ENCODE measurements around the gene CLEC20A.

GRCh38 chr1:178434899-178435435, 61.8 kb downstream of the CLEC20A start:
- no peak for TF ChIP-seq CTCF (IDR thresholded peaks at IDR 0.05; ENCODE audit: control extremely low read depth in 1 of 3, insufficient read depth in 1 of 3, low read depth in 1 of 3, low read length in 3 of 3)
- no peak for TF ChIP-seq JUND (IDR thresholded peaks at IDR 0.05; ENCODE audit: low read length)
- no peak for TF ChIP-seq CHD1 (IDR thresholded peaks at IDR 0.05; ENCODE audit: low read depth, low read length)
- no peak for TF ChIP-seq POLR2AphosphoS5 (IDR thresholded peaks at IDR 0.05; ENCODE audit: low read depth, low read length)
- TF ChIP-seq SRF (IDR thresholded peaks at IDR 0.05; ENCODE audit: low read depth, low read length): no peak
- TF ChIP-seq KDM5A (IDR thresholded peaks at IDR 0.05; ENCODE audit: low read length): no peak
- no peak for TF ChIP-seq ATF2 (IDR thresholded peaks at IDR 0.05; ENCODE audit: low read length)
- no peak for TF ChIP-seq POLR2A (IDR thresholded peaks at IDR 0.05; ENCODE audit: control extremely low read depth in 1 of 2, low read depth in 2 of 2, low read length in 2 of 2)
- TF ChIP-seq POU5F1 (IDR thresholded peaks at IDR 0.05; ENCODE audit: low read depth, low read length): no peak
- no peak for TF ChIP-seq EP300 (IDR thresholded peaks at IDR 0.05; ENCODE audit: borderline replicate concordance in 1 of 2, low read depth in 2 of 2, low read length in 2 of 2)
- TF ChIP-seq ATF3 (IDR thresholded peaks at IDR 0.05; ENCODE audit: insufficient read depth, low read depth, low read length): no peak
- no peak for TF ChIP-seq SUZ12 (IDR thresholded peaks at IDR 0.05; ENCODE audit: low read length)
- TF ChIP-seq BACH1 (IDR thresholded peaks at IDR 0.05; ENCODE audit: low read length): no peak
- TF ChIP-seq MAFK (IDR thresholded peaks at IDR 0.05; ENCODE audit: low read depth, low read length): no peak

Measured in H1 (cell line).